Measurements from ENCODE around the gene SLC9A8. TPM values are rescaled to one million over a fixed set of nuclear protein-coding genes. Genes with fewer than 3 reads are reported as not detected.

Gene SLC9A8
- total RNA-seq, 1 experiment from 2014 or later, result 2.3 TPM

DNA sequence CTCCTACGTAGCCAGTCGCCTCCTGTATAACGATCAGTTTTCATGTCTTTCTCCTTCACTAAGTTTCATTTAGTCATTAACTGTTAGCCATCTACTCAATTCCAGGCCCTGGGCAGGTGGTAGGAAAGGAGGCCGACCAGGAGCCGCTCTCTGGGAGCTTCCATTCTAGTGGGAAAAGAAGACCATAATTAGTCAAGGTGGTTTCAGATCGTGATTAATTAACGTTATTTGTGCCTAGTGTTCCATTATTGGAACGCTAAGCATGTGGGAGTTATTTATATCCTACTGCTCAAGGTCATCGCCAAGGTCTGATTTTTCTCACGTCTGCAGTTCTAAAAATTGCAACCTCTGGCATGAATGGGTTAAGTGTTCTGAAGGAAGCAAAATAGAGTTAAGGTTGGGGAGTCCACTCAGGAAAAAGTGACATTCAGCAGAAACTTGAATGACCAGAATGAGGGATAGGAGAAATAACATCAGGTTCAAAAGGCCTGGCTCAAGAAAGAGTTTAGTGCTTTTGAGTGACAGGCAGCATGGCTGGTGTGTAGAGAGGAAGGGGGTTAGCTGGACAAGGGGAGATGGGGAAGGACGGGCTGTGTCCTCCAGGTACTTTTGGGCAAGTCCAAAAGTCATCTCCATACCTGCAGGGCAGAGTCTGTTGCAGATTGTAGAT lies 812 bp downstream of the SLC9A8 start:
- no peak for DNase-seq (ENCODE audit: low read depth)

DNA sequence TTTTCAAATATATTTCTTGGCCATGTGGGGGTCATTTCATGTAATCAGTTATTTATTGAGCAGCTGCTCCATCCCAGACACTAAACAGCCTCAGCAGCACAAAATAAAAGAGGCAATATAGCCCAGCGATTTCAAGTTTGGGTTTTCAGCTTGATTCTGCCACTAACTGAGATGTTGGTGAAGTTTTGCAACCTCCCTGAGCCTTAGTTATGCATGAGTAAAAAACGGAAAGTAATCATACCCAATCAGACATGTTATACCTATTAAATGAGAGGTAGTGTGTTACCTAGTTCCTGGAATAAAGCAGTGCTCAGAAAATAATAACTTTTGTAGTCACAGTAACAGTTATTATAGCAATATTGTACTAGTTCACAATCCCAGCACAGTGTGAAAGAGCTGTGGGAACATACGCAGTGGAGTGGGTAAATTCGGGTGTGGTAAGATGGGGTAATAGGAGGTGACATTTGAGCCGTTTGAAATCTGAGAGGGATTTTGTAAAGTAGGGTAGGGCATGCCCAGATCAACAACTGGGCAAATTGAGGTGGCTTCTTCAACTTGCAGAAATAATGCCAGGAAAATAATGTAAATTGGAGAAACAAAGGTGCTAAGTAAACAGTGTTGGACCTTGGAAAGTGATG lies 1.5 kb downstream of the SLC9A8 start:
- DNase-seq (ENCODE audit: low read depth), result no peak

DNA sequence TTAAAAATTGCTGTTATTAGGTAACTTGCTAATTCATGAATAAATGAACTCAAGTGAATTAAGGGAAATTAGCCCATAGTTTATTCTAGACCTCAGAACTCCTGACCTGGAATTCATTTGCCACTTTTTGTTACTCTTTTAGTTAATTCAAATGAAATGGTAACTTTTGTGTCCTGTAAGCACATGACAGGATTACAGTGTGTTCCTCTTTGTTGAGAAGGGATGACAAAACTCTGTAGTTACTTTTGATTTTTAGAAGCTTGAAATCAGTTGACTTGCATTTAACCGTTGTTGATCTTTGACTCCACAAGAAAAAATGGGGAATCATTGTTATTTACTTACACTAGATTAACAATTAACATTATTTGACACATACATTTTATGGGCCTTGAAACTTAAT lies 6.2 kb downstream of the SLC9A8 start:
- DNase-seq (ENCODE audit: low read depth), result no peak

DNA sequence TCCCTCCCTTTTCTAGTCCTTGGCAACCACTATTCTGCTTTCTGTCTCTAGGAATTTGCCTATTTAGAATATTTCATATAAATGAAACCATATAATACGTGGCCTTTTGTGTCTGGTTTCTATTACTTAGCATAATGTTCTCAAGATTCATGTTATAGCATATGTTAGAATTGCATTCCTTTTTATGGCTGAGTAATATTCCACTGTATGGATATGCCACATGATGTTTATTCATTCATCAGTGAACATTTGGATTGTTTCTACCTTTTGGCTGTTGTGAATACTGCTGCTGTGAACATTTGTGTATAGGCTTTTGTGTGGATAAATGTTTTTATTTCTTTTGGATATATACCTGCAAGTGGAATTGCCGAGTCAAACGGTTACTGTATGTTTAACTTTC lies 7.1 kb downstream of the SLC9A8 start:
- DNase-seq (ENCODE audit: low read depth), result no peak

DNA sequence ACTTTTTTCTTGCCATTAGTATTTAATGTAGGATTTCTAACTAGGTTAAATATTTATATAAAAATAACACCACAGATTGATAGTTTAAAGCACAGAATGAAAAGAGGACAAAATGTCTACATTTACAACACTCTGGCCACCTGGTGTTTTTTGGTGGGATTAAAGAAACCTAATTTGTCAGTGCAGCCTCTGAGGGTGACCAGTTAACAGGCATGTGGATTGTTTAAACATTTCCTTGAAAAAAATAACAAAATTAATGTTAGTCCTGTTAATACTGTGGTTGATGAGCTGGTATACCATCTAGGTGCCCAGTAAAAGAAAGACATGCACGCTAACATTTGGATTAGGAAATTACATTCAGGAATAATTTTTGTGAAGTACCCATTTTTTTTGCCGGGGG lies 8.8 kb downstream of the SLC9A8 start:
- DNase-seq (ENCODE audit: low read depth), result no peak

DNA sequence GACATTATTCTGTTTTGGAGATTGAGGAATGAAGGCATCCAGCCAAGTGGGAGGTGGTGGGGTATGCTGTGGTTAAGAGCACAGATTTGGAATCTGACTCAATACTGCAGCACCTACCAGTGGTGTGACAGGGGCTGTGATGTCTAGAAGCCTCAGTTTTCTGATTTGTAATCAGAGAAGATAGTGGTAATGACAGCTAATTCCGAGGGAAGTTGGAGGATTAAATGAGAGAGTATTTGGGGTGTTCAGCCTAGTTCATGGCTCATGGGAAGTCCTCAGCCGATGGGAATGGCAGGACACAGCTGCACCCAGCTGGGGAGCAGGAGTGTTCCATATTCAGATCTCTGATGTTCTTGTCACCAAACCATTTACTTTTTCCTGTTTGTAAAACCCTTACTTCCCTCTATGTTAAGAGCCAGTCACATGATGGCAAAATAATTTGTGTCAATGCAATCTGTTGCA lies 9.3 kb downstream of the SLC9A8 start:
- peak; percentile 44 for DNase-seq (ENCODE audit: low read depth)

DNA sequence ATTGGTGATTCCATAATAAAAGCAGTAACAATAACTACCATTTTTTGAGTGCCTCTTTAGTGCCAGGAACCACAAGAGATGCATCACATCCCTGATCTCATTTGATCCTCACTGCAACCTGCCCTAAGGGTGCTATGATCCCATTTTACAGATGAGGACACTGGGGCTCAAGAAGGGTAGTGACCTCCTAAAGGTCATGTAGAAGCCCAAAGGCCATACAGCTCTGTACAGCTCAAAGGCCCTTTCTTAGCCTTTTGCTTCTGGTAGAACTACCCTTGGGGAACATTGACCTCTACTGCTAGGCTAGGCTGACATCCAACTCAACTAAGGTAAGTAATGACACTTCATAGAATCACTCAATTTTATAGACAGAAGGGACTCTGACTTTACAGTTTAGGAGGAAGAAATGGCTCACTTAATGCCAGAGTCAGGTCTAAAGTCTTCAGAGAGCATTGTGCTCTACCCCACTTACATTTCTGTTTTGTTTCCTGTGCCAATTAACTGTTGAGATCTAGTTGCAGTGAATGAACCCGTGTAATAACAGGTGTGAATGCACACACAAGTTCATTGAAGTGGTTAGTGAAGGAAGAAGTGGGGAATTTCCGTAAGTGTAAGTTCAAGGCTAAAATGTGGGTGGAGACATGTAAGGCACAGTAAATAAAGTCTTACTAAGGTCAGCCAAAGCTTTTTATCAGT lies 10.7 kb downstream of the SLC9A8 start:
- DNase-seq (ENCODE audit: low read depth), result no peak

DNA sequence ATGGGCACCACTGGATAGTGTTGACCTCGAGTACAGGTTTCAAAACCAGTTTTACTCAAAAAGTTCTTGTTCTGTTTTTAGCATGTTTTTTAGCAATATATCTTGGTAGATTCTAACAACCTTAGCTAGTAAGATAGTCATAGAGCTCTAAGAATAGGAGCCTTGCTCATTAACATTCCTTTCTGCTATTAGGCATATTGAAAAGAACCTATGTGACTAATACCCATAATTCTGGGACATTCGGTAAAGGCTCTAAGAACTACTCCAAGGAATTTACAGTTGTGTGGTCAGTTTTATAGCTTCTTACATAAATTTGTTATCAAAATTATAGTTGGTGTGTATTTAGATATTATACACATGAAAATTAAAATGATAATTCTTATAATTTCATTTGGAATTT lies 11.6 kb downstream of the SLC9A8 start:
- no peak for DNase-seq (ENCODE audit: low read depth)

DNA sequence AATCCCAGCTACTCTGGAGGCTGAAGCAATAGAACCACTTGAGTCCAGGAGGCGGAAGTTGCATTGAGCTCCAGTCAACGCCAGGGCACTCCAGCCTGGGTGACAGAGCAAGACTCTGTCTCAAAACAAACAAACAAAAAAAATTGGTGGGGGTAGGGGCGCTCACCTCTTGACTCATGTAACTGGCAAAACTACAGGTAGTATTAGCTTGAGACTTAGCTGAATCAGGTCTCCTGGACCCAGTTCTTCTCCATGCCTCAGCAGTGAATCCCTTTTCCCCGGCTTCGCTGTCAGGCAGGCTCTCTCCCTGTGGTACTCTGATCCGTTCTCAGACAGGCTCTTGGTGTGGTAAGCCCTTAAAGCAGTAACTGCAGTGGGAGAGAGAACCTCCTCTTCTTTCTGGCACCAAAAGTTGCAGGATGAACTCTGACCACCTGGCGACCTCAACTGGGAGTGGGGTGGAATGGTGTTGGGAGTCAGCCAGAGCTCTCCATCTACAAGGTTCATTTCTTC lies 12.9 kb downstream of the SLC9A8 start:
- DNase-seq (ENCODE audit: low read depth), result no peak

DNA sequence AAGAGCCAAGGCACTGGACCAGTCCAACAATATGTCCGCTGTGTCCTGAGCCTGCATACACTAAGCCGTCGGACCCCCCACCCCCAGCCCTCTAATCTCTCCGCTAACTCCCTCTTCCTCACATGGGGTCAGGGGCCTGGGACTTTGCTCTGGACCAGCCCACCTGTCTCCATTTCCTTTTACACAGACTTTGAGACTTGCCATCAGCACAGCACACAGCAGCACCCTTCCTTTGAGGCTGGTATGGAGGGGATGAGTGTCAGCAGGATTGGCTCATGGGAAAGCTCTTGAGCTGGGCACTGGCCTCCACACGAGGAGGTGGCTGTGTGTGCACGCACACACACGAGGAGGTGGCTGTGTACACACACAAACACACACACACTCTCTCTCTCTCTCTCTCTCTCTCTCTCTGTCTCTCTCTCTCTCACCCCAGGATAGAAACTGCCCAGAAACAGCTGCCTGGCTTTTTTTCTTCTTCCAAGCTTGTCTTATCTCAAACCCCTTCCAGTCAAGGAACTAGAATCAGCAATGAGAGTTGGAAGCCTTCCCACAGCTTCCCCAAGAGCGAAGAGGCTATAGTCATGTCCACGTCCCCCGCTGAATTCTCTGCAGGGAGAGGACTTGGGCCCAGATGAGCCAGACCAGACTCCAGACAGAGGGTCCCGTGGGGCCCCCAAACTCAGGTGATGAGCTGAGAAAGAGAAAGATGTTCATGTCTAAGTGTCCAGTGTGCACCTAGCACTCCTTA lies 18.6 kb downstream of the SLC9A8 start:
- no peak for DNase-seq (ENCODE audit: low read depth)

DNA sequence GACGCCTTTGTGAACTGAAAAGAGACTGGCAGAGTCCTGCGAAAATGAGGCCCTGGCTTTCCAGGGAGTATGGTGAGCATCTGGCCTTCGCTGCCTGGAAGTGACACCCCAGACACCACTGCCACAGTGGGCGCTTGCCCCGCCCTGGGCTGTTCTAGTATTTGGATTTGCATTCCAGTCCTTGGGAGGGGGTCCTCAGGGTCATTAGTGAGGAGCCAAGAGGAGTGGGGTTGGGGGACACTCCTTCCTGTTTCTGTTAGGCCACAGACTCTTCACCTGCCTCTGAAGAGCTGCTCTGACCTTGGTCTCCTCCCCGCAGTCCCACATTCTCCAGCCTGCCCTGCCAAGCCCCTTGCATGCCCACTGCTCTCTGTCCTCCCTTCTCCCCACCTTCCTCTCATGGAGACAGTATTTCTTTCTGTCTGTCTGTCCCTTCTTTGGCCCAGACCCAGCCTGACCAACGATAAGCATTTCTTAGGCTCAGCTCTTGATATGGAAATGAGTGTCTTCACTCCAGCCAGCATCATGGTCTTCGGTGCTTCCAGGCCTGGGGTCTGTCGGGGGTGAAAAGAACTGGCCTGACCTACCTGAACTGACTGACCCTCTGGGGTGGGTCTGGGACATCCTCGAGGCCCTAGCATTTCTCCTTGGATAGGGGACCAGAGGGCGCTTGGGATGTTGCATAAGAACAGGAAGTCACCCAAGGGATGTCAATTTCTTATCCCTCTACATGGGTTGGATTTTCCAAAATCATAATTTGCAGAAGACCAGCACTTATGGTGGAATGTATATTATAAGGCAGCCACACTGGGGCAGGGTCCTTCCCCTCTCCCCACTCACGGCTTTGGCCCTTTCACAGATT lies 19.4 kb downstream of the SLC9A8 start:
- no peak for DNase-seq (ENCODE audit: low read depth)

DNA sequence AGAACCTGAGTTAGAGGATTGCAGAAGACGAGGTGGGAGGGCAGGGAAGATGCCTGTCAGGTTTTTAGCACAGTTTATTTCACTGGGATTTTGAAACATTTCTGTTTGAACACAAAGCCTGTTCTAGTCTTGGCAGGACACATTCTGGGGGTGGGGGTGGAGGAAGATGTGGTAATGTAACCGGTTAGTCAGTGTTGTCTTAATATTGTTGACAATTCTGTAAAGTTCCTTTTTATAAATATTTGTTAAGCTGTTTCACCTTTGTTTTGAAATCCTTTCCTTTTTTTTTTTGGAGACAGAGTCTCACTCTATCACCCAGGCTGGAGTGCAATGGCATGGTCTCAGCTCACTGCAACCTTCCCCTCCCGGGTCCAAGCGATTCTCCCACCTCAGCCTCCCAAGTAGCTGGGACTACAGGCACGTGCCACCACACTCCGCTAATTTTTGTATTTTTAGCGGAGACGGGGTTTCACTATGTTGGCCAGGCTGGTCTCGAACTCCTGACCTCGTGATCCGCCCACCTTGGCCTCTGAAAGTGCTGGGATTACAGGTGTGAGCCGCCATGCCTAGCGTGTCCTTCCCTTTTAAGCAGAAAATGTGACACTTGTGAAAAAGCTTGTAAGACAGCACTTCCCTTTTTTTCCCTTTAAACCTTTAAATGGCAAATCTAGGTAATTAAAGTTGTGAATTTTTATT lies 20.2 kb downstream of the SLC9A8 start:
- no peak for DNase-seq (ENCODE audit: low read depth)

DNA sequence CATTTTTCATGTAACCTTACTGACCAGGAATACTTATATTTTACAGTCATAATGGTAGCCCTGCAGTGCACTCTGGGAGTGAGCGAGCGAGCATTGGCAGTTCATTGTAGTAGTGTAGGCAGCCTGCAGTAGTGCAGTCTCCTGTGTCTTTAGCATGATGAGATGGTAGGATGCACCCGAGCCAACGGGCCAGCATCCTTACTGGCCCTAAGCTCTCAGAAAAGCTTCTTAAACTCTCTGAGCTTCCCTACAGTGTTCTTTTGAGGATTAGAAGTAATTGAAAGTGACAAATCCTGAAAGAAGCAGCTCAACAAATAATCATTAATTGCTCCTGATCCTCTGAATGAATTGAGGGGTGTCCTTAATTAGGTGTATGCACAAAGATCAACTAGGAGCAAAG lies 20.9 kb downstream of the SLC9A8 start:
- DNase-seq (ENCODE audit: low read depth), result no peak

DNA sequence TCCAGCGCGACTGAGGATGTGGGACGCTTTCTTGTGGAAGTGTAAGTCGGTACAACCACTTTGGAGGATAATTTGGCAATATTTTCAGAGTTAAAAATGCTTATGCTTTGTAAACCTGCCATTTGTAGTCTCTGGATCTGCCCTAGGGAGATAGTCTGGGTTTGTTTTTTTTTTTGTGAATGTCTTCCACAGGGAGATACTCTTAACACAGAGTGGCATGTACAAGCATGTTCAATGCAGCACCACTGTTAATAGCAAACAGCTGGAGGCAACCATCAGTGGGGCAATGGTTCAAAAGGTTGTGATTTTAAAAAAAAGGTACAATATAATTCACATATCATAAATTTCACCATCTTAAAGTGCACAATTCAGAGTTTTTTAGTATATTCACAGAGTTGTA lies 22.4 kb downstream of the SLC9A8 start:
- no peak for DNase-seq (ENCODE audit: low read depth)

DNA sequence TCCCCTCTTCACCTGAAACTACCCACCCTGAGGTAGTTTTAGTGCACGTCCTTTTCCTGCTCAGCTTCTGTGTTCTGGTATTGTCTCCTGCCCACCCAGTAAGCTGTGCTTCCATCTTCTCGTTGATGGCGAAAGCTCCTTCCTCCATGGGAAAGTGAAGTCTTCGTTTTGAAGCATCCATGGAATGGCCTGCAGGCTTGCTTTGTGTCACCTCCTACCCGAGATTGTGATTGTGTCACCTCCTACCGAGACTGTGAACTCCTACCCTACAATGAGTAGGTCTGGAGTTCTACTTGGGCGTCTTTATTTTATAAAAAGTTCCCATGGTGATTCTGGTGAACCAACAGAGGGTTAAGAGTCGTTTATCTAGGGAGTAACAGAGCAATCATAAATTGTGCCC lies 25.9 kb downstream of the SLC9A8 start:
- no peak for DNase-seq (ENCODE audit: low read depth)

DNA sequence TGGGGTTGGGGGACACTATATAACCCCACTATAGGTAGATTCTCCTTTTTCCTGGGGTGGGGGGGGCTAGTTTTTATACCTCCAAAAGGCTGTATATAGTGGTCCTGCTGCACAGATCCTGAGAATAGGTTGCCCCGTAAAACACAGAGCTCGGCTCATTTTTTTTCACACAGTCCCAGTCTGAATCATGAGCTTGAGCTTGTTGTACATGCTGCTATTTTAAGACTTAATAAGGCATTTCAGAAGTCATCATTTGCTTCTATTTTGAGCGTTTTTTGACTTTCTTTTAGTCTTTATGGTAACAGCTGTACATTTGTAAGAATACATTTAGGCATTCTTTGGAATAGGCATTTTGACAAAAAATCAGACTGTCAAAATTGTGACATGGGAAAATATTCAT lies 30.5 kb downstream of the SLC9A8 start:
- no peak for DNase-seq (ENCODE audit: low read depth)

DNA sequence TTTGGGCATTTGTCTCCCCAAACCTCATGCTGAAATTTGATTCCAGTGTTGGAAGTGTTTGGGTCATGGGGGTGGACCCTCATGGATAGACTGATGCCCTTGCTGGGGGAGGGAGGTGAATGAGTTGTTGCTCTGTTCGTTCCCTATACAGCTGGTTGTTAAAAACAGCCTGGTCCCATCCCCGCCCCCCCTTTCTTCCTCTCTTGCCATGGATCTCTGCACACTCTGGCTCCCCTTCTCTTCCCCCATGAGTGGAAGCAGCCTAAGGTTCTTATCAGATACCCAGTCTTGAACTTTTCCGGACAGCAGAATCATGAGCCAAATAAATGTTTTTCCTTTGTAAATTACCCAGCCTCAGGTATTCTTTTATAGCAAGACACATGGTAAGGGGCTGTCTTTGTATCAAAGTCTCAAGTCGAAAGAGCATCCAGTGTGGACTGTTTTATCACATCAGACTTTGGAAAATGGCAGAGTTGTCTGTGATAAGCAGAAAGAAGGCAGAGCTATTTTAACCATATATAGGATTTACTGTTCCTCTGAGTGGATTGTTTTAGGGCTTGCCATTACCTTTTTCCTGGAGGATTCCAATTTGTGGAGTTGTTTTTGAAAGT lies 31.2 kb downstream of the SLC9A8 start:
- DNase-seq (ENCODE audit: low read depth), result no peak

DNA sequence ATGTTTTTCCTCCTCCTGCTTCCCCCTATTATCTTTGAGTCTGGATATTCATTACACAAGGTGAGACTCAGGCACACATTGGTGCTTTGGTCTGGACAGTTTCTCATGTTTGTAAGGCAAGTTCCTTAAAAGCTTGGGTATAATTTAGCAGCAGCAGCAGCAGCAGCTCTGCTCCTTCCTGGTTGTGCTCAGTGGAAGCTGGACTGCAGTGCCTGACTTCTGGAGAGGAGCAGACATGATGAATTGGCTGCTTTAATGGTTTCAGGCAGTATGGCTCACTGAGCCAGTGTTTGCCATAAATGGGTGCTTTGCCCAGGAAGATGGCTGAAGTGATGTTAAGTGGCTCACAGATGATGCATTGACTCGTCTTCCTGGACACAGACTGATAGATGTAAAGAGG lies 32.4 kb downstream of the SLC9A8 start:
- no peak for DNase-seq (ENCODE audit: low read depth)

DNA sequence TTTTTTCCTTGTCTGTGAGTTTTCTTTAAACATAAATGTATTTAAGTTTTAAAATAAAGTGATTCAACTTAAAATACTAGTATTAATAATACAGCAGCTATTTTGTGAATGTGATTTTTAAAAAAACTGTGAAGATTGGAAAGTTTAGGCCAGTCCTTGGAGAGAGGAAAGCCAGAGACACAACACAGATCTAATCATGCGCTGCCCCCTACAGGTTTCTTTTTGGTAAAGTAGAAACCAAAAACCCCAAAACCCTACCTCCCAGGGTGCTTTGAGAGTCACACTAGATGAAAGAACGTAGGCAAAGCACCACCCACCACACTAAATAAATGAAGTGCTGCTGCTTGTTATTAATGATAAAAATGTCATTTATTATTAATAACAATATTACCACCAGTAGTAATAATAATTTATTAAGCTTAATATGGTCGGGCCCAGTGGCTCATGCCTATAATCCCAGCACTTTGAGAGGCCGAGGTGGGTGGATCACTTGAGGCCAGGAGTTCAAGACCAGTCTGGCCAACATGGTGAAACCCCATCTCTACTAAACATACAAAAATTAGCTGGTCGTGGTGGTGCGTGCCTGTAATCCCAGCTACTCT lies 33.7 kb downstream of the SLC9A8 start:
- DNase-seq (ENCODE audit: low read depth), result peak; percentile 36

Data from Daoy (cell line).